ENCODE data around the gene UTS2R.

Gene UTS2R

GRCh38 chr17:82418001-82418986 is 46.7 kb downstream of the UTS2R start, which contains the start of the genes HEXD and OGFOD3 (continued):
- TF ChIP-seq ZSCAN18 (tag by site-specific recombination; IDR thresholded peaks at IDR 0.05), result no peak
- TF ChIP-seq ZNF239 (tag by site-specific recombination; IDR thresholded peaks at IDR 0.05), result no peak
- no peak for TF ChIP-seq PRDM10 (tag by site-specific recombination; IDR thresholded peaks at IDR 0.05)
- no peak for TF ChIP-seq TSHZ1 (tag by site-specific recombination; IDR thresholded peaks at IDR 0.05; ENCODE audit: borderline replicate concordance)
- no peak for TF ChIP-seq GLI2 (tag by site-specific recombination; IDR thresholded peaks at IDR 0.05; ENCODE audit: borderline replicate concordance, low read depth)
- TF ChIP-seq ZFHX2 (tag by site-specific recombination; conservative IDR thresholded peaks at IDR 0.05), result peak; percentile 66; the same call in 1 of the 2 replicates
- no peak for TF ChIP-seq ZBTB20 (tag by site-specific recombination; IDR thresholded peaks at IDR 0.05)
- TF ChIP-seq PRDM2 (tag by site-specific recombination; IDR thresholded peaks at IDR 0.05; ENCODE audit: borderline replicate concordance), result no peak
- TF ChIP-seq ZNF623 (tag by site-specific recombination; IDR thresholded peaks at IDR 0.05), result no peak
- no peak for TF ChIP-seq ZFP3 (tag by site-specific recombination; IDR thresholded peaks at IDR 0.05; ENCODE audit: low read depth)
- TF ChIP-seq ZNF19 (tag by site-specific recombination; IDR thresholded peaks at IDR 0.05; ENCODE audit: low read depth), result no peak
- TF ChIP-seq ZNF776 (tag by site-specific recombination; IDR thresholded peaks at IDR 0.05; ENCODE audit: borderline replicate concordance), result no peak
- no peak for TF ChIP-seq ZNF621 (tag by site-specific recombination; IDR thresholded peaks at IDR 0.05)
- TF ChIP-seq ZNF704 (tag by site-specific recombination; IDR thresholded peaks at IDR 0.05), result no peak
- TF ChIP-seq ZNF112 (tag by site-specific recombination; IDR thresholded peaks at IDR 0.05), result no peak
- no peak for TF ChIP-seq HOXD13 (CRISPR knock-in tag; IDR thresholded peaks at IDR 0.05; ENCODE audit: borderline replicate concordance)
- TF ChIP-seq ZNF747 (tag by site-specific recombination; IDR thresholded peaks at IDR 0.05), result no peak
- TF ChIP-seq HOXC10 (CRISPR knock-in tag; IDR thresholded peaks at IDR 0.05), result peak; percentile 9; the same call in 1 of the 2 replicates
- TF ChIP-seq ZNF174 (tag by site-specific recombination; IDR thresholded peaks at IDR 0.05), result no peak
- TF ChIP-seq ZNF169 (tag by site-specific recombination; IDR thresholded peaks at IDR 0.05), result no peak
- TF ChIP-seq PBX3 (CRISPR knock-in tag; IDR thresholded peaks at IDR 0.05), result peak; percentile 95
